HCT116 (cell line): ENCODE results near the gene ZNF3. TPM values are rescaled to one million over a fixed set of nuclear protein-coding genes. Genes with fewer than 3 reads are reported as not detected.

Source experiments
- ATAC-seq: fragments of 200-7000 bp; cut with Tn5 transposase; 2 replicates; pipeline ENCODE4 v1.9.1; 2020; ENCODE audit warnings: mild to moderate bottlenecking, moderate library complexity
- BruUV-seq: library from RNA; stranded (reverse); fragments of 400-500 nt; replicated peaks from 2 replicates; lab custom pipeline; 2021; lab: Mats Ljungman, UMichigan
- CTCF ChIA-PET: fragments of 300-600 bp; sonication (Branson Sonifier 250); formaldehyde crosslinking; loops from one replicate; lab custom pipeline; 2021; ENCODE audit warnings: antibody characterized with exemption; lab: Charles Lee
- POLR2A ChIA-PET: fragments of 300-600, 350-600 bp; sonication (Branson Sonifier 250); formaldehyde crosslinking; loops from one replicate; lab custom pipeline; 2021; ENCODE audit warnings: antibody characterized with exemption; lab: Charles Lee
- RAD21 ChIA-PET, 2 experiments: fragments of 300-600 bp; sonication (Branson Sonifier 250); formaldehyde crosslinking; loops; one replicate each; lab custom pipeline; 2023; ENCODE audit warnings: low total read pairs in 2 of 2; ENCODE audit not compliant: uncharacterized antibody in 2 of 2, unreplicated experiment in 2 of 2, low non-redundant PET in 1 of 2; lab: Charles Lee
- DNase-seq: peaks from one replicate; pipeline ENCODE4 v3.0.0-alpha.2; 2010; ENCODE audit warnings: low read depth, low spot score
- H2AFZ ChIP-seq: fragments of 200-600 bp; shearing (Covaris generic), sonication (generic); 2 replicates; pipeline ENCODE4 v1.6.1; 2017; ENCODE audit warnings: low read depth, mixed run types, mixed read lengths, antibody characterized with exemption, low read length; ENCODE audit not compliant: poor library complexity, severe bottlenecking
- H3K27ac ChIP-seq: 2 replicates; pipeline ENCODE4 v1.5.1; 2012; ENCODE audit warnings: low read depth, low read length
- H3K27me3 ChIP-seq: fragments of 200-600 bp; sonication (generic); 2 replicates; pipeline ENCODE4 v1.6.1; 2016; ENCODE audit warnings: mixed run types, low read length, mixed read lengths; ENCODE audit not compliant: insufficient read depth
- H3K36me3 ChIP-seq, 2 experiments: fragments of 200-500 bp in 1 of 2; fragments of 200-600 bp in 1 of 2; sonication (Bioruptor generic) in 1 of 2; sonication (generic) in 1 of 2; 2 replicates each; pipeline versions ENCODE4 v1.5.1 to v1.6.1; 2014 to 2016; ENCODE audit warnings: low read length in 2 of 2, inconsistent platforms in 1 of 2, mixed read lengths in 1 of 2, mixed run types in 1 of 2; ENCODE audit not compliant: insufficient read depth in 2 of 2, control insufficient read depth in 1 of 2
- H3K4me1 ChIP-seq, 2 experiments: fragments of 200-600 bp in 1 of 2; sonication (generic) in 1 of 2; 2 replicates each; pipeline versions ENCODE4 v1.5.1 to v1.6.1; 2012 to 2017; ENCODE audit warnings: low read length in 2 of 2, inconsistent platforms in 1 of 2, mild to moderate bottlenecking in 1 of 2, mixed read lengths in 1 of 2, mixed run types in 1 of 2, moderate library complexity in 1 of 2; ENCODE audit not compliant: insufficient read depth in 2 of 2, control insufficient read depth in 1 of 2
- H3K4me2 ChIP-seq: fragments of 200-600 bp; sonication (generic); 2 replicates; pipeline ENCODE4 v1.6.1; 2017; ENCODE audit warnings: mixed run types, low read length, mixed read lengths
- H3K4me3 ChIP-seq, 2 experiments: fragments of 200-600 bp in 1 of 2; sonication (generic) in 1 of 2; replicated peaks in 1 of 2; 2 replicates each; pipeline ENCODE4 v1.5.1; 2011 to 2016; ENCODE audit warnings: low read length in 2 of 2, control low read depth in 1 of 2, low read depth in 1 of 2, mild to moderate bottlenecking in 1 of 2, mixed read lengths in 1 of 2, mixed run types in 1 of 2
- H3K79me2 ChIP-seq: fragments of 200-600 bp; sonication (generic); 2 replicates; pipeline ENCODE4 v1.6.1; 2017; ENCODE audit warnings: mild to moderate bottlenecking, mixed run types, low read length, moderate library complexity, mixed read lengths; ENCODE audit not compliant: insufficient read depth
- H3K9ac ChIP-seq: fragments of 200-600 bp; sonication (generic); 2 replicates; pipeline ENCODE4 v1.6.1; 2016; ENCODE audit warnings: low read length, mixed read lengths
- H3K9me2 ChIP-seq: fragments of 200-600 bp; sonication (generic), shearing (Covaris generic); 2 replicates; pipeline ENCODE4 v1.6.1; 2017; ENCODE audit warnings: mixed run types, mild to moderate bottlenecking, moderate library complexity; ENCODE audit not compliant: insufficient read depth
- H3K9me3 ChIP-seq, 2 experiments: fragments of 200-500 bp in 1 of 2; fragments of 200-600 bp in 1 of 2; sonication (Bioruptor generic) in 1 of 2; sonication (generic) in 1 of 2; 2 replicates each; pipeline ENCODE4 v1.6.1; 2014 to 2017; ENCODE audit warnings: low read length in 2 of 2, mixed read lengths in 2 of 2, inconsistent platforms in 1 of 2, low read depth in 1 of 2, mild to moderate bottlenecking in 1 of 2, mixed run types in 1 of 2, moderate library complexity in 1 of 2; ENCODE audit not compliant: control insufficient read depth in 1 of 2, insufficient read depth in 1 of 2
- H4K20me1 ChIP-seq: fragments of 200-600 bp; sonication (generic), shearing (Covaris generic); 2 replicates; pipeline ENCODE4 v1.6.1; 2017; ENCODE audit warnings: mixed run types, mild to moderate bottlenecking, moderate library complexity; ENCODE audit not compliant: insufficient read depth
- CBX3 ChIP-seq: IDR thresholded peaks from 2 replicates; pipeline ENCODE4 v1.6.1; 2012; ENCODE audit warnings: low read depth
- CEBPB ChIP-seq: IDR thresholded peaks from 2 replicates; pipeline ENCODE4 v1.6.1; 2012; ENCODE audit warnings: low read depth
- POLR2A ChIP-seq: IDR thresholded peaks from 2 replicates; pipeline ENCODE4 v1.7.0; 2011; ENCODE audit warnings: borderline replicate concordance; ENCODE audit not compliant: insufficient read depth, insufficient read length; ENCODE audit errors: extremely low read depth
- POLR2AphosphoS5 ChIP-seq: IDR thresholded peaks from 2 replicates; pipeline ENCODE4 v1.6.1; 2011; ENCODE audit warnings: mild to moderate bottlenecking, low read depth, low read length, moderate library complexity
- REST ChIP-seq: IDR thresholded peaks from 2 replicates; pipeline ENCODE4 v1.6.1; 2012; ENCODE audit warnings: low read depth
- SP1 ChIP-seq: IDR thresholded peaks from 2 replicates; pipeline ENCODE4 v1.6.1; 2012; ENCODE audit warnings: low read depth
- ZFX ChIP-seq: fragments of 450-650 bp; IDR thresholded peaks from 2 replicates; pipeline ENCODE4 v1.6.1; 2017
- intact Hi-C: fragments of 100-400 bp; cut with micrococcal nuclease; formaldehyde crosslinking; loops from 2 replicates; pipeline ENCODE4 v1.10.0; 2022
- total RNA-seq: library from RNA; stranded (reverse); gene quantifications from one replicate; pipeline ENCODE4 v1.2.1, GENCODE V29; 2021; ENCODE audit not compliant: unreplicated experiment
- TF ChIP-seq, protein P1 (sequence below), 3 experiments: fragments of 200-600 bp in 1 of 3; sonication (generic) in 1 of 3; IDR thresholded peaks in 2 of 3; conservative IDR thresholded peaks in 1 of 3; 2 replicates each; pipeline ENCODE4 v1.5.1; 2012 to 2017; ENCODE audit warnings: low read depth in 2 of 3, low read length in 2 of 3, antibody characterized with exemption in 1 of 3, borderline replicate concordance in 1 of 3, control low read depth in 1 of 3, mild to moderate bottlenecking in 1 of 3, mixed read lengths in 1 of 3, mixed run types in 1 of 3, moderate library complexity in 1 of 3; ENCODE audit not compliant: insufficient read depth in 1 of 3

The ZNF3 gene
- total RNA-seq, 1 experiment from 2014 or later, result 28.2 TPM

GRCh38 chr7:100095704-100096103, 14.2 kb upstream of the ZNF3 start:
- no peaks in the 10 kb centered on the region for H3K27me3 ChIP-seq
- no peak overlapping the region for H2AFZ ChIP-seq
- DNase-seq (no peak), ATAC-seq (no peak)
- peak overlapping the region; percentile 15; the same call in 1 of the 2 replicates for H3K27ac ChIP-seq
- peaks cover 23% of the 10 kb centered on the region for H4K20me1 ChIP-seq
- no peak overlapping the region for H3K9ac ChIP-seq
- BruUV-seq, result no TSS peak
- ChIA-PET RAD21 (no interaction called here), POLR2A (no interaction called here), CTCF (no interaction called here)
- no peak overlapping the region for H3K4me3 ChIP-seq
- TF ChIP-seq POLR2AphosphoS5, result 0 out of 2 replicates have a peak, but pooled peaks have one; percentile 12
- no peak for TF ChIP-seq POLR2A
- no peaks in the 10 kb centered on the region for H3K9me2 ChIP-seq
- H3K9me3 ChIP-seq, result no peaks in the 10 kb centered on the region
- H3K79me2 ChIP-seq, result peaks cover 71% of the 10 kb centered on the region
- peaks cover 0 to 10% of the 10 kb centered on the region in 2 experiments; a peak in 3 of 4 replicates for H3K4me1 ChIP-seq
- intact Hi-C loops, result no loop called here
- no peak overlapping the region for H3K4me2 ChIP-seq
- H3K36me3 ChIP-seq, result peaks cover 67 to 89% of the 10 kb centered on the region in 2 experiments

- Histone ChIP-seq H3K27ac (peak overlapping the region; percentile 13; the same call in 1 of the 2 replicates), H3K79me2 (peaks cover 71% of the 10 kb centered on the region), H2AFZ (no peak overlapping the region), H3K4me1 (peaks cover 0 to 14% of the 10 kb centered on the region in 2 experiments; a peak in 3 of 4 replicates), H3K9me3 (no peaks in the 10 kb centered on the region), H3K9ac (no peak overlapping the region)
- no peak for ATAC-seq
- CTCF ChIA-PET, result no interaction called here
- DNase-seq, result no peak
- intact Hi-C loops, result no loop called here
- TF ChIP-seq POLR2A, result no peak
- TF ChIP-seq, protein P1, sequence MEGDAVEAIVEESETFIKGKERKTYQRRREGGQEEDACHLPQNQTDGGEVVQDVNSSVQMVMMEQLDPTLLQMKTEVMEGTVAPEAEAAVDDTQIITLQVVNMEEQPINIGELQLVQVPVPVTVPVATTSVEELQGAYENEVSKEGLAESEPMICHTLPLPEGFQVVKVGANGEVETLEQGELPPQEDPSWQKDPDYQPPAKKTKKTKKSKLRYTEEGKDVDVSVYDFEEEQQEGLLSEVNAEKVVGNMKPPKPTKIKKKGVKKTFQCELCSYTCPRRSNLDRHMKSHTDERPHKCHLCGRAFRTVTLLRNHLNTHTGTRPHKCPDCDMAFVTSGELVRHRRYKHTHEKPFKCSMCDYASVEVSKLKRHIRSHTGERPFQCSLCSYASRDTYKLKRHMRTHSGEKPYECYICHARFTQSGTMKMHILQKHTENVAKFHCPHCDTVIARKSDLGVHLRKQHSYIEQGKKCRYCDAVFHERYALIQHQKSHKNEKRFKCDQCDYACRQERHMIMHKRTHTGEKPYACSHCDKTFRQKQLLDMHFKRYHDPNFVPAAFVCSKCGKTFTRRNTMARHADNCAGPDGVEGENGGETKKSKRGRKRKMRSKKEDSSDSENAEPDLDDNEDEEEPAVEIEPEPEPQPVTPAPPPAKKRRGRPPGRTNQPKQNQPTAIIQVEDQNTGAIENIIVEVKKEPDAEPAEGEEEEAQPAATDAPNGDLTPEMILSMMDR (IDR thresholded peaks at IDR 0.05 in 2 of 3, conservative IDR thresholded peaks at IDR 0.05 in 1 of 3; ENCODE audit: borderline replicate concordance in 1 of 3, insufficient read depth in 1 of 3, low read depth in 2 of 3, low read length in 2 of 3), result no peak
- TF ChIP-seq POLR2AphosphoS5, result 0 out of 2 replicates have a peak, but pooled peaks have one; percentile 3
- TF ChIP-seq CEBPB, result no peak
- TF ChIP-seq CBX3, result no peak
- no peak for TF ChIP-seq ZFX
- TF ChIP-seq SP1, result no peak
- TF ChIP-seq REST, result no peak
- TF ChIP-seq, all 23 proteins: peak for 1
- BruUV-seq, result no TSS peak
- Histone ChIP-seq H3K27me3 (no peaks in the 10 kb centered on the region), H3K9me2 (no peaks in the 10 kb centered on the region), H3K36me3 (peaks cover 70 to 93% of the 10 kb centered on the region in 2 experiments), H3K4me2 (no peak overlapping the region), H4K20me1 (peaks cover 23% of the 10 kb centered on the region), H3K4me3 (no peak overlapping the region)
- ChIA-PET POLR2A (no interaction called here), RAD21 (no interaction called here)
Observed at GRCh38 chr7:100095289-100095688, 13.8 kb upstream of the ZNF3 start.
